GM12801 (cell line): ENCODE measurements around the gene STXBP4.

Experiments used
- TF ChIP-seq, protein P1 (sequence below): IDR thresholded peaks from one replicate; pipeline ENCODE4 v1.5.1; 2011; ENCODE audit warnings: control low read depth; ENCODE audit not compliant: insufficient read length; ENCODE audit errors: extremely low read depth

Gene STXBP4

DNA sequence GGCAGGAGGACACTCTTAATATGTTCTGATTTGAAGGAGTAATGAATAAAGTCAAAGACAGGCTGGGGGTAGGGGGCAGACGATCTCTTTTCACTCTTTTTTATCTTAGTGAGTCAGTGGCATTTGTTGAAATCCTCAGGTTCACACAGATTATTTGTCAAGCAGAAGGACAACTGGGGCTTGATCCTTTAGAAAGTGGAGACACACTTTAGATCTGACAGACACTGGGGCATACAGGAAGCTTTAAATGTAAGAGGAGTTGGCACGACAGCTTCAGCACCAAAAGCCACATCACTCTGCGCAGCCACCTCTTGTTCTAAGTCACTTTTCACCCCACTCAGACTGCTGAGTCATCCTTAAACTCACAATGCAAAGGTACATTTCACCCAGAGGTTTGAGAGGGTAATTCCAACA, 121.5 kb downstream of the STXBP4 start:
- TF ChIP-seq, protein P1, sequence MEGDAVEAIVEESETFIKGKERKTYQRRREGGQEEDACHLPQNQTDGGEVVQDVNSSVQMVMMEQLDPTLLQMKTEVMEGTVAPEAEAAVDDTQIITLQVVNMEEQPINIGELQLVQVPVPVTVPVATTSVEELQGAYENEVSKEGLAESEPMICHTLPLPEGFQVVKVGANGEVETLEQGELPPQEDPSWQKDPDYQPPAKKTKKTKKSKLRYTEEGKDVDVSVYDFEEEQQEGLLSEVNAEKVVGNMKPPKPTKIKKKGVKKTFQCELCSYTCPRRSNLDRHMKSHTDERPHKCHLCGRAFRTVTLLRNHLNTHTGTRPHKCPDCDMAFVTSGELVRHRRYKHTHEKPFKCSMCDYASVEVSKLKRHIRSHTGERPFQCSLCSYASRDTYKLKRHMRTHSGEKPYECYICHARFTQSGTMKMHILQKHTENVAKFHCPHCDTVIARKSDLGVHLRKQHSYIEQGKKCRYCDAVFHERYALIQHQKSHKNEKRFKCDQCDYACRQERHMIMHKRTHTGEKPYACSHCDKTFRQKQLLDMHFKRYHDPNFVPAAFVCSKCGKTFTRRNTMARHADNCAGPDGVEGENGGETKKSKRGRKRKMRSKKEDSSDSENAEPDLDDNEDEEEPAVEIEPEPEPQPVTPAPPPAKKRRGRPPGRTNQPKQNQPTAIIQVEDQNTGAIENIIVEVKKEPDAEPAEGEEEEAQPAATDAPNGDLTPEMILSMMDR, result no peak

DNA sequence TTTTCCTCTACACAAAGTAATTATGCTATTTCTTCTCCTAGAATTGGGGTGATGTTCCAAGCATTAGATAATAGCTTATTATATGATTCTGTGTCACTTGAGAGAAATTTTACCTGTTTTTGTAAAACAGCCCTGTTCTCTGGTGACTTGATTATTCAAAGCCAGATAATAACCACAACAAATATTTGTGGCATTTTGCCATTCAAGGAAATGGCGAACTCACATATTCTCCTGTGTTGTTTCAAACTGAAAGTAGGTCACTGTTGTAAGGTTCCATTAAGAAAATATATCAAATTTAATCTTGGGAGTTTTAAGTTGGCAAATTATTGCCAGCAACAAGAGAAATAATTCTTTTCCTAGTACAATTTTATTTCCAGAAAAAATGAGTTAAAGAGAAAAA, 124.8 kb downstream of the STXBP4 start:
- TF ChIP-seq, protein P1, result no peak

DNA sequence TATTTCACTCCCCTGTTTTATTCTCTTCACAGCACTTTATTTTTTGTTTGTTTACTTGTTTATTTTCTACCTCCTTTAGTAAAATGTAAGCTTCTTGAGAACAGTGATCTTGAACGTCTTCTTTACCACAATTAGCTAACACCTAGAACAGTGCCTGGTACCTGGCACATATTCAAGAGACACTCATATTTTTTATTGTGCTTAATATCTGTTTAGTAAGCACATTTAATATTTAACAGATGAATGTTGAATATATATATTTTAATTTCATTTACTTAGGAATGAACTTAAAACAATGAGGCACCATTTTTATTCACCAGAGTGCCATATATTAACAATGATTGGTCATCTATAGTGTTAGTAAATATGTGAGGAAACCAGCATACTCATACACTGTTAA, 130.2 kb downstream of the STXBP4 start:
- TF ChIP-seq, protein P1, result no peak

DNA sequence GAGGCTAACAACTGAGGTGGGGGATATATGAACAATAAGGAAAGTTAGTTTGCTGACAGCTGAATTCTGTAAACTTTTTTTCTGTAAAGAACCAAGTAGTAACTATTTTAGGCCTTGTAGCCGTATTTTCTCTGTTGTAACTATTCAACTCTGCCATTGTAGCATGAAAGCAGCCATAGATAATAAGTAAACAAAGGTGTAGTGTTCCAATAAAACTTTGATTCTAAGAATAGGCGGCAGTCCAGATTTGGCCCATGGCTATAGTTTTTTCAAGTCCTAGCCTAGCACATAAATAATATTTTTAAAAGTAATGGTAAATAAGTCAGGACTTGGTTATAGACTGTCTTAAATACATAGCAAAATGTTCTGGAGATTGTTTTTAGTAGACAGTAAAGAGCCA, 142.0 kb downstream of the STXBP4 start:
- TF ChIP-seq, protein P1, result no peak

DNA sequence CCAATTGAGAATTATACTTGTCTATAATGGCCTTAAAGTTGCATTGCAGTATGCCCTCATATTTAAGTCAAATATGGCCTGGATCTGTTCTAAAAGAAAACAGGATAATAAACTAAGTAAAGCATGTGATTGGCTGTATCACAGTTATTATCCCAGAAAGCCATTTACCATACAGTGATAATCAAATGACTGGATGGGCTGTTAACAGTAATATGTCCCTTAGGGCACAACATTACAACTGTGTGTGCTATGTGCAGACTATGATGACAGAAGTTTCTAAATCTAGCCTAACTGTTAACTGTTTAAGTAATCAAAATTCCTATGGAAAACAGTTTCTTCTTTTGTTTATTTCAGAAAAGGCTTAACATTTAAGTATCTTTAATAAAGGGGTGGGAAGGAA, 145.7 kb downstream of the STXBP4 start:
- TF ChIP-seq, protein P1, result no peak

DNA sequence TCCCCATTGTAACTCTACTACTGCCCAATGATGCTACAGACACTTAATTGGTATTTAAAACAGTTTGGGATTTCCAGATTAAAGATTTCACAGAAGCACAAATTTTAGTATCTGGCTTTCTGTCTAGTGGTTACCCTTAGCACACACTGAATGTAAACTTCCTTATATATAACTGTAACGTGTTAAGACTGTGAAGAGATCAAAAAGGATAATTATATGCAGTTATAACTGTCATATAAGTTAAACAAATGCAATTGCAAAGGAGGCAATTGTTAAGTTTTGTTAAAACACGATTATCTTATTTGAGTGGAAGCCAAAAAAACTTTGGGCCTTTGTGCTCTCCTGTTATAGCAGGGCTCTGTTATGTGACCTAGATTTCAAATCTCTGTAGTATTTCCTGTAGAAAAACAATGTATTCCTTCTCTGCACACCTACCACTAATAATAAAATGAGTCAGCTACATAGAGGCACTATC, 147.9 kb downstream of the STXBP4 start:
- TF ChIP-seq, protein P1, result no peak

DNA sequence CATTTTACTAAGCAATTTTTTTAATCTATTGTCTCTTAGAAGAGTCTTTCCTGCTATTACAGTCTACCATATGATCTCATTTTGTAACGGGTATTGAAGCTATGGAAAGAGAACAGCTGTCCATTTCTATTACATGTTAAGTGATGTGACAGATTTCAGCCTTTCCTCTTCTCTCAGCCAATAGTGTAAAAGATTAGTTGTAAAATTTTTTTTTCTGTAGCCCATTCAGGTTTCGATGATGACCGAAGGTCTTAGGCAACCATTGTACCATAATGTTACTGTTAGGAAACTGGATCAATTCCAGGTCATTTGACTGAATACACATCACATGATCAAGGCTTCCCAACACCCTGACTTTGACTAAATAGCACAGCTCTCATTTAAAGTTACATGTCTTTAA, 148.6 kb downstream of the STXBP4 start:
- TF ChIP-seq, protein P1, result no peak

DNA sequence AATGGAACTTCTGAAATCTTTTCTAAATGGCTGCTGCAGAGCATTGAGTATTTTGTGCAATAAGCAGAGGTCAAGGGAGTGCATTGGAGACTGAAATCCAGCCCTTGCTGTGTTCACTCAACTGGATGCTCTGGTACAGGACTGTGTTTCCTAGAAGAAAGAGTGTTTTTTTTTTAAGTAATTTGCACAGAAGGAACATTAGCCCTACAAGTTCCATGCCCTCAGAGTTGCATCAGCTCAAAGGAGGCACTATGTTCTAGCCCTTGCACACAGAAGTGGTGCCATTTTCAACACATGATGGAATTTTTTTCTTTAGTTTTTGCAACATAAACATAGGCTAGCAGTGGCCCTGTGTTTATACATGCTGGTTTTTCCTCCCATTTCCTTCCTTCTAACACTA, 152.1 kb downstream of the STXBP4 start:
- TF ChIP-seq, protein P1, result no peak
